Liver (tissue), 3 donors: ENCODE measurements around the gene TEX36.
A peak's percentile ranks its signal among the peaks of the same experiment; 100 is the strongest.

Experiments used
- CTCF ChIP-seq: fragments of 150-350 bp; IDR thresholded peaks from 2 replicates; pipeline ENCODE4 v1.5.1; 2017; ENCODE audit warnings: improper control_type of control experiment, low read depth, low read length; ENCODE audit not compliant: missing input control
- EGR1 ChIP-seq, 2 donors: IDR thresholded peaks; 2 replicates each; pipeline ENCODE4 v1.6.1; 2016 to 2018; ENCODE audit warnings: antibody characterized with exemption in 2 of 2, low read depth in 2 of 2
- FOXA1 ChIP-seq: IDR thresholded peaks from 2 replicates; pipeline ENCODE4 v1.6.1; 2016; ENCODE audit warnings: antibody characterized with exemption
- NR2F2 ChIP-seq: IDR thresholded peaks from 2 replicates; pipeline ENCODE4 v1.6.1; 2016; ENCODE audit warnings: antibody characterized with exemption
- RAD21 ChIP-seq, 2 donors: IDR thresholded peaks; 2 replicates each; pipeline ENCODE4 v1.6.1; 2016; ENCODE audit warnings: antibody characterized with exemption in 2 of 2, mild to moderate bottlenecking in 2 of 2
- REST ChIP-seq: IDR thresholded peaks from 2 replicates; pipeline ENCODE4 v1.6.1; 2016; ENCODE audit warnings: antibody characterized with exemption, mild to moderate bottlenecking
- SP1 ChIP-seq: IDR thresholded peaks from 2 replicates; pipeline ENCODE4 v1.6.1; 2018; ENCODE audit warnings: antibody characterized with exemption, mild to moderate bottlenecking
- TAF1 ChIP-seq: conservative IDR thresholded peaks from 2 replicates; pipeline ENCODE4 v1.6.1; 2016; ENCODE audit warnings: antibody characterized with exemption, mild to moderate bottlenecking
- YY1 ChIP-seq: IDR thresholded peaks from 2 replicates; pipeline ENCODE4 v1.6.1; 2016; ENCODE audit warnings: antibody characterized with exemption, mild to moderate bottlenecking
- donor health status: healthy.
- donor health status: healthy.

- TF ChIP-seq YY1 (no peak), CTCF (no peak), RAD21 (IDR thresholded peaks at IDR 0.05) (no peak), NR2F2 (peak; percentile 56), TAF1 (no peak), EGR1 (IDR thresholded peaks at IDR 0.05; ENCODE audit: low read depth in 2 of 2) (no peak), FOXA1 (no peak), REST (no peak), SP1 (no peak)
Observed at GRCh38 chr10:125707541-125708468, 24.8 kb upstream of the TEX36 start.
